Central memory CD8-positive, alpha-beta T cell (primary cell): ENCODE data around the gene MDFIC2.
"Not testable (repeated sequence)": the region's sequence is repeated elsewhere in the genome, so short reads cannot be mapped to it uniquely, and the experiment has no call there.

Source experiments
- ATAC-seq: fragments of 150-1000 bp; cut with Tn5 transposase; replicated peaks from 2 replicates; pipeline ENCODE4 v1.10.0; 2022; ENCODE audit warnings: mild to moderate bottlenecking, moderate FRiP score, moderate number of reproducible peaks; ENCODE audit not compliant: poor library complexity, severe bottlenecking; ENCODE audit errors: extremely low read depth
- DNase-seq, 2 donors: peaks; one replicate each; pipeline ENCODE4 v3.0.0; 2021; ENCODE audit warnings: low spot score in 2 of 2
- H3K27ac Mint-ChIP-seq: one replicate; pipeline ENCODE4 v1.8.0; 2022; ENCODE audit warnings: low read depth, mild to moderate bottlenecking, moderate library complexity, mixed read lengths
- H3K27me3 Mint-ChIP-seq: one replicate; pipeline ENCODE4 v1.8.0; 2022; ENCODE audit warnings: mixed read lengths
- H3K36me3 Mint-ChIP-seq: one replicate; pipeline ENCODE4 v1.8.0; 2022; ENCODE audit warnings: mild to moderate bottlenecking, moderate library complexity, mixed read lengths; ENCODE audit not compliant: insufficient read depth
- H3K4me1 Mint-ChIP-seq: one replicate; pipeline ENCODE4 v1.8.0; 2022; ENCODE audit warnings: mixed read lengths
- H3K4me3 Mint-ChIP-seq: one replicate; pipeline ENCODE4 v1.8.0; 2022; ENCODE audit warnings: mild to moderate bottlenecking, moderate library complexity, mixed read lengths
- H3K9me3 Mint-ChIP-seq: one replicate; pipeline ENCODE4 v1.8.0; 2022; ENCODE audit warnings: mixed read lengths

Gene MDFIC2

DNA sequence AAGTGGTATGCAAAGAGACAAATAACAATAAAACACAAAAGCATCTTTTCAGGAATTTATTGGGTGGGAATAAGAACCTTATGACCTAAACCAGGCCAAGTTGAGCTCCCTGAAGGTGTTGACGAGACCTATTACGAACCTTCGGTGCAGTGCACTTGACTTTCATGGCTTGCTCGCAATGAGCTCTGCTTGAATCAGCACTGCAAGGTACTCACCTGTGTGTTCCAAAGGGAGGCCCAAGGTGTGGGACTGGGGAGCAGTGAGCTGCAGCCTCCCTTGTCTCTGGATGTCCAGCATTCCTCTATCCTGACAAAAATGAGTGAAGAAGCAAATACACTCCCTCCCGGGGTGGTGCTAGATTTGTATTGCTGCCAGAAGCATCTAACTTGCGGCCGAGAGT lies at the start of gene MDFIC2:
MDFIC2 (minus strand) TSS at position 303 of the 400 bp plus-strand sequence. CDS start 665 bp downstream, outside the sequence.
- peaks cover 12% of the 10 kb centered on the region for H3K9me3 Mint-ChIP-seq
- no peaks in the 10 kb centered on the region for H3K4me1 Mint-ChIP-seq
- H3K27me3 Mint-ChIP-seq = no peaks in the 10 kb centered on the region
- no peak within 1 kb of the TSS for H3K27ac Mint-ChIP-seq
- ATAC-seq (no peak), DNase-seq (no peak)
- no peak within 1 kb of the TSS for H3K4me3 Mint-ChIP-seq
- no peaks in the 10 kb centered on the region for H3K36me3 Mint-ChIP-seq

DNA sequence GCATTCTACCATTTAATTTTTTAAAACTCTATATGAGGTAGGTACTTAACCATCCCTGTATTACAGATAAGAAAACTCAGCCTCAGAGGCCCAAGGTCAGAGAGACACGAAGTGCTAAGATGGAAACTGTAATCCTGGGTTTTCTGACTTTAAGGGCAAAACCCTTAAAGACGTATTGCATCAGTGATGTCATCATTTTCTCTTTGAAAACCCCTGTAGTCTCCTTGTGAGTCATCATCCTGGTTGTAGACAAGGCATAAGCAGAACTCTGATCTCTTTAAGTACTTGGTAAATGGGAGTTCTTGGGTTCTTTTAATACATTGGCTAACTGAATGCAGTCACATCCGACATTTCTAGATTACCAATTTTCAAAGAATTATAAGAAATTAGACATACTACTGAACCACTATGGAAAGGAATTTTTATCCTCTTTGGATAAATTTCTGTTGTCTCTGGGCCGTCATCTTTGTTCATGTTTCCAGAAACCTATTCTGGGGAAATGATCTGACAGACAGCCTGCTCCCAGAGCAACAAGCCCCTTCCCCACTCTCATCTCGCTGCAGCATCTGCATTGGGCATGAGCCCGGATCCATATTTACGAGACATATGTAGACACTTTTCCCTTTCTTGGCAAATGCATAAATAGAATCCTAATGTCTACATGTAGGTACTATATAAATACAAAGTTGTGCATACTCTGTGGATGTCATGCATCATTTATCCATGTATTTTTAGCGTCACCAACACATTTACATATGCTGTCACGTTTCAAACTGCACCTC lies 48.7 kb upstream of the MDFIC2 start:
- DNase-seq (no peak), ATAC-seq (no peak)
- Mint-ChIP-seq H3K27ac (no peak overlapping the region), H3K27me3 (no peaks in the 10 kb centered on the region), H3K4me3 (no peak overlapping the region), H3K9me3 (peaks cover 7% of the 10 kb centered on the region), H3K4me1 (no peaks in the 10 kb centered on the region), H3K36me3 (no peaks in the 10 kb centered on the region)

DNA sequence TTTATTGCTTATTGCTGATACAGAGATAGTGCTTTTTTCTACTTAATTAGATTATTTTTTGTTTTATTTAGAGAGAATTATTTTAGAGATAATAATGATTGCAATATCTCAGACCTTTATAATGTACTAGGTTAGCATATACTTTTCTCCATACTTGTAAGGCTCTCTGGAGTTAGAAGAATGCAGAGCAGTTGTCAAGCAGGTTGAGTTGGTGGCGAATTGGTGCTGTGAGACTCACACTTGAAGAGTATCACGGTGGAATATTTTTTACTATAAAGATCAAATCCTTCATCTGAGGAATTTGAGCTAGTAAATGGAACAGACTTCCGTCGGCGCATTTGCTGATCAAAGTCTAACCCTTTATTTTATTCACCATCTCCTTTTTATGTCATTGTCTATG lies 47.3 kb upstream of the MDFIC2 start:
- Mint-ChIP-seq H3K27ac (no peak overlapping the region), H3K36me3 (no peaks in the 10 kb centered on the region), H3K4me3 (no peak overlapping the region), H3K4me1 (no peaks in the 10 kb centered on the region), H3K27me3 (no peaks in the 10 kb centered on the region), H3K9me3 (peaks cover 7% of the 10 kb centered on the region)
- ATAC-seq (no peak), DNase-seq (no peak)

DNA sequence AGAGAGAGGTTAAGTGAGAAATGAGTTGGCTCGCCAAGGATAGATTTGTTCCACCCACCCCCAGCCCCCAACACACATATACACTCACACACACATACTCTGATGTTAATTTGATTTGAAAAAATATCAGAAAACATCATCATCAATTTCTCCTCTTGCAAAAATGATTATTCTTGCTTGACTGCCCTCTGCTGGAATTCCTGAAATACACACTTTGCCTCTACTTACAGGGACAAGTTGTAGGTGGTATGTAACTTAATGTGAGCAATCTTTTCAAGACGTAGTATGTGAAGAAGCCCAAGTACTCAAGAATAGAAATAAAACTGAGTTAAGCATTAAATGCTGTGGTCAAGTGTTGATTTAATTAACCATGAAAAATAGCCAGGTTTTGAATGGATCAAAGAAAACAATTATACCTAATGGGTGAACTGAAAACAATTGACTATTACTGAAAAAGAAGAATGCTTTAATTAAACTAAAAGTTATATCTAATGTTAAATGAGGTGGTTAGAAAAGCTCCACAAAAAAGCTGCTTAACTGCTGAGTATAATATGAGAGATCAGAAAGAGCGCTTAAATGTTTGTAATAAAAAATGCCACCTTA lies 46.6 kb upstream of the MDFIC2 start:
- H3K4me3 Mint-ChIP-seq = no peak overlapping the region
- no peaks in the 10 kb centered on the region for H3K36me3 Mint-ChIP-seq
- peaks cover 7% of the 10 kb centered on the region for H3K9me3 Mint-ChIP-seq
- H3K4me1 Mint-ChIP-seq = no peaks in the 10 kb centered on the region
- no peak for DNase-seq
- no peak for ATAC-seq
- no peaks in the 10 kb centered on the region for H3K27me3 Mint-ChIP-seq
- no peak overlapping the region for H3K27ac Mint-ChIP-seq

DNA sequence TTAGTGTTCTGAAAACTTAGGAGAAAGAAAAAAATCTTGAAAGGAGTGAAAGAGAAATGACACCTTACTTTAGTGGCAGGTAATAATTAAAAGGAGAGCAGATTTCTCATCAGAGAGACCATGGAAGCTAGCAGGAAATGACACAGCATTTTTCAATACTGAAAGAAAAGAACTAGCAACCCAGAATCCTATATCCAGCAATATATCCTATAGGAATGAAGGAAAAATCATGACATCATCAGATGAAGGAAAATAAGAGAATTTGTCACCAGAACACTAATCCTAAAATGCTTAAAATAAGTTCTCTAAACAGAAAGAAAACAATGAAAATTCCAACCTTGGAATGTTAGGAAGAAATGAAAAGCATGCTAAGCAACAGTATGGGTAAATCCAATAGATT lies 39.8 kb upstream of the MDFIC2 start:
- Mint-ChIP-seq H3K4me1 (no peaks in the 10 kb centered on the region), H3K27me3 (no peaks in the 10 kb centered on the region), H3K9me3 (peaks cover 20% of the 10 kb centered on the region), H3K36me3 (no peaks in the 10 kb centered on the region), H3K27ac (no peak overlapping the region), H3K4me3 (no peak overlapping the region)
- DNase-seq (no peak), ATAC-seq (no peak)

DNA sequence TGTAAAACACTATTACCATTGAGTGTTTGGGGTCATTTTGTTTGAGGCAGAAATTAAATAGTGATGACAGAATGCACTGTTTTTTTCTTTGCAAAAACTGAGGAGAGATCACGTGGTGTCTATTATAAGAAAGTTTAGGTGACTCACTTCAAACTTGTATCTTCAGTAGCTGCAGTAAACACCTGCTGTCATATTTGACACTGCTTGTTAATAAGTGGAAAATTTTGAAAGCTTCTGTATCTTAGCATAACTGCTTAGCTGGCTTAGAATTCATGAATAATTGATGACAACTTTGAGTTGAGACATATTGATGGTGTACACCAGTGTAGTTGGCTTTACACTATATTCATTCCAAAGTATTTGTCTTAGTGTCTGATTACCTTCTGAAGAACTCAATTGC lies 29.7 kb upstream of the MDFIC2 start:
- Mint-ChIP-seq H3K4me1 (no peaks in the 10 kb centered on the region), H3K36me3 (no peaks in the 10 kb centered on the region), H3K27me3 (no peaks in the 10 kb centered on the region), H3K4me3 (no peak overlapping the region), H3K9me3 (peaks cover 13% of the 10 kb centered on the region), H3K27ac (no peak overlapping the region)
- ATAC-seq (no peak), DNase-seq (no peak)

DNA sequence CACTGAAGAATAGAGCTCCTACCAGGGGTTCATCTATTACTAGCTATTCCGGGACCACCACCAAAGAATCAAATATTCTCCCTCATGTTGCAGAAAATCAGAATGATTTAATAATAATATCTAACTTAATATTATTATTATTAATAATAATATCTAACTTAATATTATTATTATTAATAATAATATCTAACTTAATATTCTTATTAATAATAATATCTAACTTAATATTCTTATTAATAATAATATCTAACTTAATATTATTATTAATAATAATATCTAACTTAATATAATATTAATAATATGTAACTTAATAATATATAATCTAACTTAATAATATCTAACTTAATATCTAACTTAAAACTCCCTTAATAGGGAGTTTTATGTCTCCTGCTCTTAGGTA lies 24.4 kb upstream of the MDFIC2 start:
- H3K4me1 Mint-ChIP-seq, DNase-seq, H3K27me3 Mint-ChIP-seq, H3K4me3 Mint-ChIP-seq, H3K36me3 Mint-ChIP-seq, H3K27ac Mint-ChIP-seq, H3K9me3 Mint-ChIP-seq, ATAC-seq: not testable (repeated sequence)

DNA sequence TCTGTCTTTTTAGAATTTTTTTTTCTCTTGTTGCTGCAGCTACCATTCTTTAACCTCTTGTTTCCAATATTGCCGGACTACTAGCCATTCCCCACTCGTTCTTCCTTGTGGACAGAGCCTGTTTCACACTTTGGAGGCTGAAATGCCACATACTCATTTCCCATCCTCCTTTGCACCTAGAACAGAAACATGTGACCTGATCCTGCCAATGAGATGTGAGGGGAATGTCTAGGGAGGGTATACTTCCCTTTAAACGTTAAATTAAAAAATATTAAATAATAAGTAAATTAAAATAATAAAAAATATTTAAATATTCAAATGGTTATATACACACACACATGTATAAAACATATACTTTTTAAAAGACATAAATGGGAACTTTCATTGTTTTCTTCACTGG lies 20.6 kb upstream of the MDFIC2 start:
- no peak for ATAC-seq
- no peak for DNase-seq
- H3K27ac Mint-ChIP-seq = no peak overlapping the region
- no peaks in the 10 kb centered on the region for H3K4me1 Mint-ChIP-seq
- H3K4me3 Mint-ChIP-seq = no peak overlapping the region
- H3K36me3 Mint-ChIP-seq = peaks cover under 1% of the 10 kb centered on the region
- no peaks in the 10 kb centered on the region for H3K27me3 Mint-ChIP-seq
- H3K9me3 Mint-ChIP-seq = peaks cover 10% of the 10 kb centered on the region

DNA sequence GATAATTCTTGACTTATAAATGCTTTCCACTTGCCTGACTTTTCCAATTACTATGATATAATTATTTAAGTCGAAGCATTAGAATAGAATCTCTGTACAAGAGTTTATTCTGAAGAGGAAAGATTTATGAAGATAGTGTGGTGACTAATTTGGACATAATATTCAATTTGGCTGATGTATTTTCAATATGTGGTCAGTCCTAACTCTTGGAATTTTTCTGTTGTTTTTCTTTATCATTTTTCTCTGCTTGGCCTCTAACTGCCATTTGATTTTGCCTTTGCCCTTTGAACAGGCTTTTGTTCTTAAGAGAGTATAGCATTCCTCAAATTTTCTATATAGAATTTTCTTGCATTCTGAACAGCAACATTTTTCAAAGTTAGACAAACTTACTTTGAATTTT lies 2.6 kb upstream of the MDFIC2 start:
- Mint-ChIP-seq H3K9me3 (peaks cover 13% of the 10 kb centered on the region), H3K4me3 (no peak overlapping the region), H3K4me1 (no peaks in the 10 kb centered on the region), H3K36me3 (no peaks in the 10 kb centered on the region), H3K27me3 (no peaks in the 10 kb centered on the region), H3K27ac (no peak overlapping the region)
- ATAC-seq = no peak
- DNase-seq = no peak

DNA sequence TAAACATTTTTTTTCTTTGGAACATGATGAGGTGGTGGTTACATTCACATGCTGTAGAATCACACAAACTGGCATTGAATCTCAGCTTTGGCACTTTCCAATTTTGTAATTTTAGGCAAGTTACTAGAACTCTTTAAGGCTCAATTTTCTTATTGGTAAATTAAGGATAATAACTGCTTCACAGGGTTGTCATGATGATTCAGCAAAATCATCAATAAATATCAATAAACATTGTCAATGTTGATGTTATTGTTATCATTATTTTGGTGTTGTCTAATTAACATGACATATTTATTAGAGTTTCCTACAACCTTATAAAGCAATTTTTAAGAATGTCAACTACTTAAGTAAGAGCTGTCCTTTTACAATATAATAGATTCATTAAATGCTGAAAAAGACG lies 1.6 kb downstream of the MDFIC2 start:
- Mint-ChIP-seq H3K27me3 (no peaks in the 10 kb centered on the region), H3K27ac (no peak overlapping the region), H3K36me3 (no peaks in the 10 kb centered on the region), H3K4me1 (no peaks in the 10 kb centered on the region), H3K9me3 (peaks cover 13% of the 10 kb centered on the region), H3K4me3 (no peak overlapping the region)
- ATAC-seq (no peak), DNase-seq (no peak)

DNA sequence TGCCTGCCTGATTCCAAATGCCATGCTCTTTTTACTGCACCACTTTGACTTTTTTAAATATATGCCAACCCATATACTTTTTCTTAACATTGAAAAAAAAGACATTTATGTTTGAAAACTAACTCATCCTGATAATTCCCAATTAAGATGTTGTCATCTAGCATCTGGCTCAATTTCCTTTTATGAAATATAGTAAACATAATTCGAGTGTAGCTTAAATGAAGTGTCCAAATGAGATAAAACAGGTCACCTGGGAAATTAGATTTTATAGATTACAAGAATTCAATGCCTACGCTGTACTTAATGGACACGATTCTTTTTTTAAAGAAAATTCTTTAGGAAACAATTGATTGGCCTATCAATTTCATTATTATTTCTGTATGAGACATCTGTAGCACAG lies 2.8 kb downstream of the MDFIC2 start:
- ATAC-seq (no peak), DNase-seq (no peak)
- Mint-ChIP-seq H3K4me1 (no peaks in the 10 kb centered on the region), H3K36me3 (no peaks in the 10 kb centered on the region), H3K9me3 (peaks cover 21% of the 10 kb centered on the region), H3K4me3 (no peak overlapping the region), H3K27ac (no peak overlapping the region), H3K27me3 (no peaks in the 10 kb centered on the region)

DNA sequence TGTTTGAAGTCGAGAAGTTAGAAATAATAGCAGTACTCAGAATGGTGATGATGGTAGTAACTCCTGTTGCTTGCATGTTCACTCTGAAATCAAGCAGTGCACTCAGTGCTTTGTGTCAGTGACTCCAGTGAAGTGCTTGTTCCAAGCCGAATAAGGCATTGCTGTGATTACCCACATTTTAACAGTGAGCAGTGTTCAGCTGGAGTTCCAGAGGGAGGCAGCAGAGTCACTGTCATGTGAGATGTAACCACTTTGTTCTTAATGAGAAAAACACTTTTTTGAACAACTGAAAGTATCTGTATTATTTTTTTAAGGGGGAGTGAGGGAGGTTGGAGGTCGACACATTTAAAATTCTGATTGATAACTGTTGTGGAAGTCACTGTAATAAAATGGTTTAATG lies 3.7 kb downstream of the MDFIC2 start:
- Mint-ChIP-seq H3K4me3 (no peak overlapping the region), H3K4me1 (no peaks in the 10 kb centered on the region), H3K27ac (no peak overlapping the region), H3K27me3 (no peaks in the 10 kb centered on the region), H3K9me3 (peaks cover 23% of the 10 kb centered on the region), H3K36me3 (no peaks in the 10 kb centered on the region)
- ATAC-seq = no peak
- DNase-seq = no peak

DNA sequence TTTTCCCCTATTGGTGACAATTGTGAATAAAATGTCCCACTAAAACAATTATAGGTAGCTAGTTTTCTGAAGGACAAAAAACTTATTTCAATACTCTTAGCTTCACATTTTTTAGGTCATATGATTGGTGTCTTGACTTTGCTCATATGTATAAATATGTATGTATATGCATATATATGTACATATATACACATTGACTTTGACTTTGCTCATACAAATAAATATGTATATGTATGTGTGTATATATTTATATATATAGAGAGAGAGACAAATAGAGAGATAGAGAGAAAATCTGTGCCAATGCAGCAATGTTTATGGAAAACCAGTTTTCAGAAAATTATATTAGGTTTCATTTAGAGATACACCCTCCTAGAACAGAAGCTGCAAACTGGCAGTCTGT lies 5.7 kb downstream of the MDFIC2 start:
- no peak overlapping the region for H3K4me3 Mint-ChIP-seq
- H3K27ac Mint-ChIP-seq = no peak overlapping the region
- no peak for ATAC-seq

More for the DNA sequence above, 5.7 kb downstream of the MDFIC2 start:
- no peaks in the 10 kb centered on the region for H3K27me3 Mint-ChIP-seq
- H3K4me1 Mint-ChIP-seq = no peaks in the 10 kb centered on the region
- H3K9me3 Mint-ChIP-seq = peaks cover 23% of the 10 kb centered on the region
- DNase-seq = no peak
- no peaks in the 10 kb centered on the region for H3K36me3 Mint-ChIP-seq
